GM12864 (cell line): ENCODE data around the gene NEUROG2.

Experiments used
- DNase-seq: peaks from one replicate; pipeline ENCODE4 v3.0.0-alpha.2; 2011; ENCODE audit warnings: low read depth
- H3K4me3 ChIP-seq: 2 replicates; pipeline ENCODE4 v1.5.1; 2011; ENCODE audit warnings: mild to moderate bottlenecking, low read depth, low read length, control low read depth
- TF ChIP-seq, protein P1 (sequence below): IDR thresholded peaks from 2 replicates; pipeline ENCODE4 v1.5.1; 2011; ENCODE audit warnings: low read depth, mild to moderate bottlenecking, moderate library complexity, low read length, control low read depth, inconsistent platforms; ENCODE audit errors: missing control alignments

Gene NEUROG2

DNA sequence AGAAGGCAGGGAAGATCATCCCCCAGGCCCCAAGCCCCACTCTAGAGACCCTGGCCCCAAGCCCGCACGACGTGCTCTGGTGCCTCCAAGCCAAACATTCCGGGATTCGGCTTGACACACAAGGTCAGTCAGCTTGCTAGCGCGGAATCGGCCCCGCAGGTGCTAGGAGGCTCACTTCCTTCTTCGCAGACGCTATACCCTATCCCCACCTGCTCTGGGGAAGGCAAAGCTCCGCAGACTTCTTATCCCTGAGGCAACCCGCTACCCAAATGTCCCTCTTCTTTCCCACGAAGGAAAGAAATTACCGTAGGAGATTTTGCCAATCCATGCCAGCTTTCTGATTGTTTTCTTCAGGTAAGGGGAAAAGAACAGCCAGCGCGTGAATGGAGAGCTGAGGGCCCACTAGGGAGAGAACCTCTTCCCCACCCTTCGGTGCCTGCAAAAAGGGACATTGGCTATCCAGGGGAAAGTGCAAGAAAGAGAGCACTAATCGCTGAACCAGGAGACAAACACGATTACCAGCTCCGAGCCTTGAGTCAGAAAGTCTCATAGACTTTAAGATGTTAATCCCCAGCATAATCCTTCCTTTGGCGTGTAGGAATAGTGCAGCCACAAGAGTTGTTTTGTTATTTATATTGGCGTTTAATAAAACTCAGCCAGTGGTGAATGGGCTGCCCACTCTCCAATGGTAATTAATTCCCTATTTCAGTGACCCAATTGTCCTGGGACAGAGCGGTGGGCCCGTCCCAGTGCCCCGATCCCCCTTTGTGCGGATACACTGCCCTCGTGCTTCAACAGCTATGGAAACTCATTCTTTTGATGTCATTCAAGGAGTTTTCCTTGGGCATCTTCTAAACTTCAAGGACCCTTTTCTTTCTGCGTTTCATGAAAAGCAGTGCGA, 5.4 kb upstream of the NEUROG2 start:
- no peak for DNase-seq
- peak overlapping the region; percentile 52 for H3K4me3 ChIP-seq
- TF ChIP-seq, protein P1, sequence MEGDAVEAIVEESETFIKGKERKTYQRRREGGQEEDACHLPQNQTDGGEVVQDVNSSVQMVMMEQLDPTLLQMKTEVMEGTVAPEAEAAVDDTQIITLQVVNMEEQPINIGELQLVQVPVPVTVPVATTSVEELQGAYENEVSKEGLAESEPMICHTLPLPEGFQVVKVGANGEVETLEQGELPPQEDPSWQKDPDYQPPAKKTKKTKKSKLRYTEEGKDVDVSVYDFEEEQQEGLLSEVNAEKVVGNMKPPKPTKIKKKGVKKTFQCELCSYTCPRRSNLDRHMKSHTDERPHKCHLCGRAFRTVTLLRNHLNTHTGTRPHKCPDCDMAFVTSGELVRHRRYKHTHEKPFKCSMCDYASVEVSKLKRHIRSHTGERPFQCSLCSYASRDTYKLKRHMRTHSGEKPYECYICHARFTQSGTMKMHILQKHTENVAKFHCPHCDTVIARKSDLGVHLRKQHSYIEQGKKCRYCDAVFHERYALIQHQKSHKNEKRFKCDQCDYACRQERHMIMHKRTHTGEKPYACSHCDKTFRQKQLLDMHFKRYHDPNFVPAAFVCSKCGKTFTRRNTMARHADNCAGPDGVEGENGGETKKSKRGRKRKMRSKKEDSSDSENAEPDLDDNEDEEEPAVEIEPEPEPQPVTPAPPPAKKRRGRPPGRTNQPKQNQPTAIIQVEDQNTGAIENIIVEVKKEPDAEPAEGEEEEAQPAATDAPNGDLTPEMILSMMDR: no peak

DNA sequence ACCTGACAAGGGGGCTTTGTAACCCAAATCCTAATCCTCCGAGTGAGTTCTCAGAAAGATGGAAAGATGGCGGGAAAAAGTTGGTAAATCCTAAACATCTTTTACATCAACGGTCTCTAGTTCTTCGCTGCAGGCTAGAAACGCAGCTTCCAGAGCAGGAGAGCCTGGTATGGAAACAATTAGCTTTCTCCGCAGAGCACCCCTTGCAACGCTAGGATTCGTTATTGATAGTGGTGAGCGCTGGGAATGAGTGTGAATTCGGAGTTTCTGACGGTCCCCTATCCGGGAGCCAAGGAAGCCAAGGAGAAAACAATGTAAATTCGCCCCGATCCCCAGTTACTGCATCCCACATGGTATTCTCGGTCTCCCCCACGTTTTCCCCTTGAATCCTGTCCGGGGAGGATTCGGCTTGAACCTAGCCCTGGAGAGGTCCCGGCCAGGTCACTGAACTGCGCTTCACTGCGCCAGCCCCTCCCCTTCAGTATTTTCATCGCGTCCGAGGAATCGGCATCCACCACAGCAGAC, 4.7 kb upstream of the NEUROG2 start:
- no peak for DNase-seq
- H3K4me3 ChIP-seq: peak overlapping the region; percentile 52
- TF ChIP-seq, protein P1: no peak

DNA sequence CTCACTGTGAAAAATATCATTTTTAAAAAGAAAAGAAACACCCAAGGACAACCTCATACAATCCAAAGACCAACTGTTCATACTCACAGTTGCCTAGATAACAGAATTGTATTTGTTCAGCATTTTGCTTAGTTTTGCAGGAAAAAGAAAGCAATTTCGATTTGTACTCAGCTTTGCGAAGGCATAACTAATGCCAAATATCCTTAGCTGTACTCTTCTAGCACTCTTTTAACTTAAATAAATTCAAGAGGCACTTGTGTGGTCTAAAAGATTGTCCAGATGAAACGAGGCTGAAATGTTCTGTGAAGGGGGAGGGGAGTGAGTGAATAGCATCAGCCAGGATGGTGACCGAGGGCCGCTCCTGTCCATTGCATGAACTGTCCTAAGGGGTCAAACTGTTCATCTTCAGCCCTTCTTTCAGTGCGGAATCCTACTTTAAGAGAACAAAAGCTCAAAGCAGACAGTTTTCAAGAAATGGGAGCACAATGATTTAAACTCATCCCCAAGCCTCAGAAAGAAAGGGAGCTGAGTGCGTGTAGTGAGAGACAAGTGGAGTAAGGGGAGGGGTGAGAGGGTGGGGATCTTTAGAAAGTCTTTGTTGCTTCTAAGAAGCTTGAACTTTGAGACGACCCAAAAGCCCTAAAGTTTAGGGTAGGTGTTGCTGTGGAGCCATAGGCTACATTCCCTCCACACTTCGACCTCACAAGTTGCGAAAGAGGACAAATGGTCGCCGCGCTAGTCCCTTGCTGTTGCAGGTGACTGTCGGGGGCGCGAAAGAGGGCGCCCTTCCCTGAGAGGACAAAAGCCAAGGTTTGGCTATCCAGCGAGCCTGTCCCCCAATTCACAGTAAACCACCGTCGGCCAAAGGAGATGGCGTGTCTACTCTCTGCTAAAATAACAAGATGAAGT, 4.0 kb upstream of the NEUROG2 start:
- no peak for DNase-seq
- H3K4me3 ChIP-seq: peak overlapping the region; percentile 52
- TF ChIP-seq, protein P1: peak; percentile 47

DNA sequence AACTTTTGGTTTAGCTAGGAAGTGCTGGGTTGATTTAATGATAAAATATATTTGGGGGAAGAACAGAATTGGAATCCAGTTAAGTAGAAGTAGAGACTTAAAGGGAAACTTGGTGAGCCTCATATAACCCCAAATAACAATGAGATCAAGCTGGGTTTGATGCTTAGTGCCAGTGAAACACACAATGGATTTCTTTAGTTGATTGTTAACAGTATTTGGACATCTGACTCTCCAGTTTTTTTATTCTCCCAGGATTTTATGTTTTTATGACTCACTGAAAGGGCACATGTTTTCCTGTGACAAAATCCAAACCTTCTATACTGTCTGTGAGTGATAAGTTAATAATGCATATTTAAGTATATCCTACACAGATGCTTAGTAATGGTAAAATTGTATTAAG, 2.7 kb upstream of the NEUROG2 start:
- TF ChIP-seq, protein P1: no peak
- H3K4me3 ChIP-seq: no peak overlapping the region
- no peak for DNase-seq

DNA sequence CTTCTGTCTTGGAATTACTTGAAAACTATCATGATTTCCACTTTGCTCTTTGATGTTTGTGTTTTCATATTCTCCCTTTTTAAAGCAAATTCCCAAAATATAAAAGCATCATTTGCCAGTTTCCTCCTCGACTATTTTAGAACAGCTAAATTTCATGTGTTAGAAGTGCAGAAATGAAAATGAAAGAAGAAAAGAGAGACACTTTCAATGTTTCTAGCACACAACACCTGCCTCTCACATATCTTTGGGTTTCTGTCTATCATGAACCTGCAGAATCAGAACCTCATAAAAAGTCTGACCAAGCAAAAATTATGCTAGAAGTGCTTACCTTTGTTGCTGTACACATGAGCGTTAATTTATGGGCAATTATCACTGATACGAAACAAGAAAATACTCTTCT, 1.9 kb upstream of the NEUROG2 start:
- no peak for DNase-seq
- TF ChIP-seq, protein P1: no peak
- peak overlapping the region; percentile 67; the same call in 1 of the 2 replicates for H3K4me3 ChIP-seq

DNA sequence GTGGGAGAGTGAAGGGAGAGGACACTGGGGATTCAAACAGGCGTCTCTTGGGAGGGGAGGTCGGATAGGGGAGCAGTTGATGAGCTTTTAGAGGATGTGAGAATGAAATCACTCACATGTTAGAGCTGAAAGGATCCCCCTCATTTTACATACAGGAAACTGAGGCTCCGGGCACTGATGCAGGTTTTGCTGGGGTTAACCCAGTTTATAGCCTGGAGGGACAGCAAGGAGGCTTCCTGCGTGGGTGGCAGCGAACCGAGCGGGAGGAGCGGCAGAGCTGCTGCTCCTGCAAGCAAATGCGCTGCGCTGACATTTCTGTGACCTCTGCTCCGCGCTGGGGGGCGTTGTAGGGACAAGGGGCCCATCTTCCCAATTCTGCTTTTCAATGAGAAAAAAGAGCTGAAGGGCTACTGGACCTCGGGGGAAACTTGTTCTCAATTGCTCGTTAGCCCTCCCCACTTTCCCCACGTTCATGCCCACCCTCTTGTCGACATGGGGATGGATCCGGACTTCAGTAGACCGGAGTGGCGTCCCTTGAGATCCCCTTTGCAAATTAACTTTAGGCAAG, 1.2 kb upstream of the NEUROG2 start:
- peak overlapping the region; percentile 67 for H3K4me3 ChIP-seq
- TF ChIP-seq, protein P1: peak; percentile 37
- DNase-seq: peak; percentile 68
